Smooth muscle cell (in vitro differentiated cells): ENCODE data around the gene DLK2. TPM values are rescaled to one million over a fixed set of nuclear protein-coding genes. Genes with fewer than 3 reads are reported as not detected.

Experiments used
- DNase-seq: peaks from one replicate; lab custom pipeline; 2025; ENCODE audit not compliant: unreplicated experiment; lab: John Stamatoyannopoulos, UW
- H2AFZ ChIP-seq: fragments of 200-600 bp; sonication (generic); 2 replicates; pipeline ENCODE4 v1.6.0; 2016; ENCODE audit warnings: antibody characterized with exemption, low read depth, mild to moderate bottlenecking
- H3F3A ChIP-seq: fragments of 200-600 bp; sonication (generic); 2 replicates; pipeline ENCODE4 v1.6.0; 2017; ENCODE audit warnings: antibody characterized with exemption, low read depth
- H3K27ac ChIP-seq: fragments of 200-600 bp; sonication (generic); 2 replicates; pipeline ENCODE4 v1.5.1; 2016; ENCODE audit warnings: low read depth, mild to moderate bottlenecking
- H3K27me3 ChIP-seq: fragments of 200-600 bp; sonication (generic); 2 replicates; pipeline ENCODE4 v1.6.1; 2016; ENCODE audit warnings: low read depth, mild to moderate bottlenecking
- H3K36me3 ChIP-seq: fragments of 200-600 bp; sonication (generic); 2 replicates; pipeline ENCODE4 v1.5.1; 2016; ENCODE audit warnings: low read depth
- H3K4me1 ChIP-seq: fragments of 200-600 bp; sonication (generic); 2 replicates; pipeline ENCODE4 v1.5.1; 2016; ENCODE audit warnings: low read depth
- H3K4me2 ChIP-seq: fragments of 200-600 bp; sonication (generic); 2 replicates; pipeline ENCODE4 v1.6.0; 2016; ENCODE audit warnings: mild to moderate bottlenecking
- H3K4me3 ChIP-seq: fragments of 200-600 bp; sonication (generic); 2 replicates; pipeline ENCODE4 v1.5.1; 2016; ENCODE audit warnings: mild to moderate bottlenecking
- H3K79me2 ChIP-seq: fragments of 200-600 bp; sonication (generic); 2 replicates; pipeline ENCODE4 v1.6.0; 2016; ENCODE audit warnings: low read depth, mild to moderate bottlenecking
- H3K9ac ChIP-seq: fragments of 200-600 bp; sonication (generic); 2 replicates; pipeline ENCODE4 v1.6.0; 2016; ENCODE audit warnings: low read depth
- H3K9me3 ChIP-seq: fragments of 200-600 bp; sonication (generic); replicated peaks from 2 replicates; pipeline ENCODE4 v1.5.1; 2016; ENCODE audit warnings: low read depth
- H4K20me1 ChIP-seq: fragments of 200-600 bp; sonication (generic); 2 replicates; pipeline ENCODE4 v1.6.0; 2016; ENCODE audit warnings: low read depth
- WGBS: methylation state at CpG from one replicate; pipeline ENCODE4 v1.1.7; 2016; ENCODE audit warnings: low lambda C conversion rate; 5-methylcytosine and 5-hydroxymethylcytosine counted together
- polyA plus RNA-seq: library from polyadenylated mRNA; unstranded; fragments of >200 nt; fragmentation: Nextera tagmentation; extraction: Ambion mirVana; gene quantifications from 2 replicates; pipeline ENCODE4 v1.2.1, GENCODE V29; 2016
- total RNA-seq: library from RNA; depleted of rRNA; stranded (reverse); fragments of >200 nt; gene quantifications from 2 replicates; pipeline ENCODE4 v1.2.3, GENCODE V29; 2014
- TF ChIP-seq, protein P1 (sequence below): fragments of 200-600 bp; sonication (generic); IDR thresholded peaks from 2 replicates; pipeline ENCODE4 v1.5.1; 2017; ENCODE audit warnings: borderline replicate concordance, mild to moderate bottlenecking, antibody characterized with exemption; ENCODE audit not compliant: insufficient read depth, poor library complexity, severe bottlenecking

The DLK2 gene
- total and polyA plus RNA-seq, 2 experiments from 2014 or later, result 0.27 to 3.8 TPM

DNA sequence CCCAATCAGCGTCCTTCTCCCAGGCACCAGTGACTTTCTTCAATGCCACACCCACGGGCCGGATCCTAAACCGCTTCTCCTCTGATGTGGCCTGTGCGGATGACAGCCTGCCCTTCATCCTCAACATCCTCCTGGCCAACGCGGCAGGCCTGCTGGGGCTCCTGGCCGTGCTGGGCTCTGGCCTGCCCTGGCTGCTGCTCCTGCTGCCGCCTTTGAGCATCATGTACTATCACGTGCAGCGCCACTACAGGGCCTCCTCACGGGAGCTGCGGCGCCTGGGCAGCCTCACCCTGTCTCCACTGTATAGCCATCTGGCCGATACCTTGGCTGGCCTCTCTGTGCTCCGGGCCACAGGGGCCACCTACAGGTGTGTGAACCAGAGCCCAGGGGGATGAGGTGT is 9.8 kb downstream of the DLK2 start:
- Histone ChIP-seq H3K36me3 (no peaks in the 10 kb centered on the region), H3K9me3 (no peaks in the 10 kb centered on the region), H3K79me2 (no peaks in the 10 kb centered on the region), H3K27me3 (no peaks in the 10 kb centered on the region), H3K27ac (no peak overlapping the region), H3K9ac (no peak overlapping the region), H4K20me1 (no peaks in the 10 kb centered on the region), H3K4me1 (no peaks in the 10 kb centered on the region), H3F3A (no peaks in the 10 kb centered on the region), H2AFZ (no peak overlapping the region), H3K4me2 (no peak overlapping the region), H3K4me3 (no peak overlapping the region)
- no peak for DNase-seq
- TF ChIP-seq, protein P1, sequence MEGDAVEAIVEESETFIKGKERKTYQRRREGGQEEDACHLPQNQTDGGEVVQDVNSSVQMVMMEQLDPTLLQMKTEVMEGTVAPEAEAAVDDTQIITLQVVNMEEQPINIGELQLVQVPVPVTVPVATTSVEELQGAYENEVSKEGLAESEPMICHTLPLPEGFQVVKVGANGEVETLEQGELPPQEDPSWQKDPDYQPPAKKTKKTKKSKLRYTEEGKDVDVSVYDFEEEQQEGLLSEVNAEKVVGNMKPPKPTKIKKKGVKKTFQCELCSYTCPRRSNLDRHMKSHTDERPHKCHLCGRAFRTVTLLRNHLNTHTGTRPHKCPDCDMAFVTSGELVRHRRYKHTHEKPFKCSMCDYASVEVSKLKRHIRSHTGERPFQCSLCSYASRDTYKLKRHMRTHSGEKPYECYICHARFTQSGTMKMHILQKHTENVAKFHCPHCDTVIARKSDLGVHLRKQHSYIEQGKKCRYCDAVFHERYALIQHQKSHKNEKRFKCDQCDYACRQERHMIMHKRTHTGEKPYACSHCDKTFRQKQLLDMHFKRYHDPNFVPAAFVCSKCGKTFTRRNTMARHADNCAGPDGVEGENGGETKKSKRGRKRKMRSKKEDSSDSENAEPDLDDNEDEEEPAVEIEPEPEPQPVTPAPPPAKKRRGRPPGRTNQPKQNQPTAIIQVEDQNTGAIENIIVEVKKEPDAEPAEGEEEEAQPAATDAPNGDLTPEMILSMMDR, result no peak
- 94% methylated on average over 16 of the region's 16 CpGs for WGBS

- H3K4me1 ChIP-seq, result no peaks in the 10 kb centered on the region
- no peaks in the 10 kb centered on the region for H3K27me3 ChIP-seq
- H3K9ac ChIP-seq, result no peak overlapping the region
- H3K4me2 ChIP-seq, result no peak overlapping the region
- whole genome bisulfite sequencing, result 94% methylated on average over 8 of the region's 8 CpGs
- H2AFZ ChIP-seq, result no peak overlapping the region
- no peak for DNase-seq
- H4K20me1 ChIP-seq, result no peaks in the 10 kb centered on the region
- TF ChIP-seq, protein P1, result no peak
- H3K36me3 ChIP-seq, result no peaks in the 10 kb centered on the region
- H3K79me2 ChIP-seq, result no peaks in the 10 kb centered on the region
- no peak overlapping the region for H3K27ac ChIP-seq
- no peaks in the 10 kb centered on the region for H3K9me3 ChIP-seq
- no peak overlapping the region for H3K4me3 ChIP-seq
- no peaks in the 10 kb centered on the region for H3F3A ChIP-seq
These were observed 10.8 kb downstream of the DLK2 start for GRCh38 chr6:43444582-43444981.

DNA sequence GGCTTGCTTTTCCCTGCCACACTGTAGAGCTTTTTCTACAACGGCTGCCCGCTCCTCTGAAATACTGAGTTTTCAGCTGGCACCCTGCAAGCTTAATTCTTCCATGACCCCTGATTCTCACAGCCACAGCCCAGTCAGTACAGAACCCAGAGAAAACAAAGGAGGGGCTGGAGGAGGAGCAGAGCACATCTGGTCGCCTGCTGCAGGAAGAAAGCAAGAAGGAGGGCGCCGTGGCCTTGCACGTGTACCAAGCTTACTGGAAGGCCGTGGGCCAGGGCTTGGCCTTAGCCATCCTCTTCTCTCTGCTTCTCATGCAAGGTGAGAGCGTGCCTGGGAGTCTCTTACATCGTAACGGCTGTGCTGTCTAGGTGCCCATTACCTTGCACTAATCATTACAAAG is 11.3 kb downstream of the DLK2 start:
- Histone ChIP-seq H4K20me1 (no peaks in the 10 kb centered on the region), H2AFZ (no peak overlapping the region), H3K27me3 (no peaks in the 10 kb centered on the region), H3K4me3 (no peak overlapping the region), H3F3A (no peaks in the 10 kb centered on the region), H3K9ac (no peak overlapping the region), H3K9me3 (no peaks in the 10 kb centered on the region), H3K79me2 (no peaks in the 10 kb centered on the region), H3K36me3 (no peaks in the 10 kb centered on the region), H3K27ac (no peak overlapping the region), H3K4me2 (no peak overlapping the region), H3K4me1 (no peaks in the 10 kb centered on the region)
- TF ChIP-seq, protein P1, result no peak
- WGBS, result 93% methylated on average over 10 of the region's 10 CpGs
- no peak for DNase-seq

GRCh38 chr6:43442935-43443334 is 12.4 kb downstream of the DLK2 start:
- no peaks in the 10 kb centered on the region for H3K4me1 ChIP-seq
- H3K4me3 ChIP-seq, result no peak overlapping the region
- TF ChIP-seq, protein P1, result no peak
- H3K9me3 ChIP-seq, result no peaks in the 10 kb centered on the region
- no peak overlapping the region for H3K27ac ChIP-seq
- H3K9ac ChIP-seq, result no peak overlapping the region
- no peaks in the 10 kb centered on the region for H3K36me3 ChIP-seq
- H3K4me2 ChIP-seq, result no peak overlapping the region
- no peak for DNase-seq
- H2AFZ ChIP-seq, result no peak overlapping the region
- H4K20me1 ChIP-seq, result no peaks in the 10 kb centered on the region
- H3K27me3 ChIP-seq, result no peaks in the 10 kb centered on the region
- H3F3A ChIP-seq, result no peaks in the 10 kb centered on the region
- 96% methylated on average over 14 of the region's 14 CpGs for WGBS
- H3K79me2 ChIP-seq, result no peaks in the 10 kb centered on the region
